ENCODE data around the gene AFF3. TPM values are rescaled to one million over a fixed set of nuclear protein-coding genes. Genes with fewer than 3 reads are reported as not detected.

The AFF3 gene
- total and polyA plus RNA-seq, 2 donors (not counting 3 experiments of a cell fraction or from before 2014, with no cell fraction given) = 0.06 to 0.07 TPM

DNA sequence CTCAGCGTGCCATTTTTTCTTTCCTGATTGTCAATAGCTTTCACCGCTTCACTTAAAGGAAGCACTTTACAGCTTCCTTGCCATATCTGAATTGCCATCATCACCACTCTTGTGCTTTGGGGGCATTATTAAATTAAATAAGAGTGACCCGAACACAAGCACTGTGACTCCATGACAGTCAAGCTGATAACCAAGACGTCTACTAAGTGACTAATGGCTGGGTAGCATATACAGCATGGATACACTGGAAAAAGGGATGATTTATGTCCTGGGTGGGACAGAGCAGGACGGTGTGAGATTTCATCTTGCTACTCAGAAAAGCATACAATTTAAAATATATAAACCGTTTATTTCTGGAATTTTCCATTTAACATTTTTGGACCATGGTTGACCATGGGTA is 24.3 kb upstream of the AFF3 start:
- POLR2A ChIA-PET = no interaction called here
- dilution Hi-C loops (cut with MboI; ENCODE audit: extremely low pct_ligation_motif_present, low sequenced_read_pairs) = no loop called here

More for the DNA sequence above, 24.3 kb upstream of the AFF3 start:
- no peaks in the 10 kb centered on the region for H3K9me3 ChIP-seq (replicated peaks; ENCODE audit: control insufficient read depth, insufficient read depth, low read length)
- no peaks in the 10 kb centered on the region for H3K9me1 ChIP-seq (replicated peaks; ENCODE audit: control insufficient read depth, extremely low read depth, insufficient read depth, low read length)
- peaks cover 0 to 6% of the 10 kb centered on the region in 2 experiments for H3K27me3 ChIP-seq (ENCODE audit: control insufficient read depth in 2 of 2, insufficient read depth in 2 of 2, low read length in 2 of 2)
- DNase-seq (ENCODE audit: low read depth, low spot score) = no peak
- no peaks in the 10 kb centered on the region for H3K36me3 ChIP-seq (ENCODE audit: control insufficient read depth in 2 of 2, extremely low read depth in 1 of 2, insufficient read depth in 2 of 2, low read length in 2 of 2)
- intact Hi-C loops (cut with micrococcal nuclease) = no loop called here
- no peaks in the 10 kb centered on the region for H4K20me1 ChIP-seq (replicated peaks; ENCODE audit: control insufficient read depth, extremely low read depth, insufficient read depth, low read length)
- H3K27ac ChIP-seq (ENCODE audit: insufficient read depth, low read depth, low read length) = no peak overlapping the region
- FAIRE-seq = no peak
- no peaks in the 10 kb centered on the region for H3K4me1 ChIP-seq (ENCODE audit: control insufficient read depth, extremely low read depth, insufficient read depth, low read length)
- no peak overlapping the region for H3K4me2 ChIP-seq (ENCODE audit: insufficient read depth, low read length)
- no TSS peak for BruUV-seq (replicated peaks)
- H2AFZ ChIP-seq (ENCODE audit: low read depth, low read length) = no peak overlapping the region
- H3K9ac ChIP-seq (replicated peaks; ENCODE audit: extremely low read depth, insufficient read depth, low read length) = no peak overlapping the region
- CTCF ChIA-PET = interaction anchor here (1.0 to 1.6 kb wide), 3 partner anchors 32 to 347 kb away, joined by 3 to 5 read pairs (median 3); no protein-coding TSS in a partner anchor
- H3K79me2 ChIP-seq (ENCODE audit: control insufficient read depth, insufficient read depth, low read length) = no peaks in the 10 kb centered on the region
- TF ChIP-seq POLR2A (IDR thresholded peaks at IDR 0.05; ENCODE audit: low read depth, low read length) = no peak
- no peak for TF ChIP-seq JUN (IDR thresholded peaks at IDR 0.05; ENCODE audit: borderline replicate concordance, insufficient read depth, insufficient read length, low read depth)
- no peak for TF ChIP-seq FOS (IDR thresholded peaks at IDR 0.05; ENCODE audit: borderline replicate concordance, insufficient read depth, low read length)
- no peak for TF ChIP-seq GATA2 (IDR thresholded peaks at IDR 0.05; ENCODE audit: insufficient read depth, insufficient read length, low read depth, low read length)
- TF ChIP-seq, protein P1, sequence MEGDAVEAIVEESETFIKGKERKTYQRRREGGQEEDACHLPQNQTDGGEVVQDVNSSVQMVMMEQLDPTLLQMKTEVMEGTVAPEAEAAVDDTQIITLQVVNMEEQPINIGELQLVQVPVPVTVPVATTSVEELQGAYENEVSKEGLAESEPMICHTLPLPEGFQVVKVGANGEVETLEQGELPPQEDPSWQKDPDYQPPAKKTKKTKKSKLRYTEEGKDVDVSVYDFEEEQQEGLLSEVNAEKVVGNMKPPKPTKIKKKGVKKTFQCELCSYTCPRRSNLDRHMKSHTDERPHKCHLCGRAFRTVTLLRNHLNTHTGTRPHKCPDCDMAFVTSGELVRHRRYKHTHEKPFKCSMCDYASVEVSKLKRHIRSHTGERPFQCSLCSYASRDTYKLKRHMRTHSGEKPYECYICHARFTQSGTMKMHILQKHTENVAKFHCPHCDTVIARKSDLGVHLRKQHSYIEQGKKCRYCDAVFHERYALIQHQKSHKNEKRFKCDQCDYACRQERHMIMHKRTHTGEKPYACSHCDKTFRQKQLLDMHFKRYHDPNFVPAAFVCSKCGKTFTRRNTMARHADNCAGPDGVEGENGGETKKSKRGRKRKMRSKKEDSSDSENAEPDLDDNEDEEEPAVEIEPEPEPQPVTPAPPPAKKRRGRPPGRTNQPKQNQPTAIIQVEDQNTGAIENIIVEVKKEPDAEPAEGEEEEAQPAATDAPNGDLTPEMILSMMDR (IDR thresholded peaks at IDR 0.05; ENCODE audit: extremely low read depth in 1 of 2, insufficient read depth in 1 of 2, low read depth in 1 of 2, low read length in 2 of 2) = no peak
- TF ChIP-seq POLR2AphosphoS5 (IDR thresholded peaks at IDR 0.05; ENCODE audit: insufficient read depth, low read depth, low read length) = no peak
- no peak for TF ChIP-seq EZH2 (IDR thresholded peaks at IDR 0.05; ENCODE audit: borderline replicate concordance, low read depth, low read length, severe bottlenecking)
- TF ChIP-seq MYC (IDR thresholded peaks at IDR 0.05; ENCODE audit: low read depth, low read length) = no peak
- TF ChIP-seq, protein P2, sequence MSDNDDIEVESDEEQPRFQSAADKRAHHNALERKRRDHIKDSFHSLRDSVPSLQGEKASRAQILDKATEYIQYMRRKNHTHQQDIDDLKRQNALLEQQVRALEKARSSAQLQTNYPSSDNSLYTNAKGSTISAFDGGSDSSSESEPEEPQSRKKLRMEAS (IDR thresholded peaks at IDR 0.05; ENCODE audit: insufficient read depth, insufficient read length) = no peak
- no peak overlapping the region for H3K4me3 ChIP-seq (replicated peaks in 1 of 3; ENCODE audit: insufficient read depth in 1 of 3, low read depth in 1 of 3, low read length in 3 of 3)
